Stimulated activated CD8-positive, alpha-beta memory T cell treated with anti-CD3 and anti-CD28 coated beads, Interleukin-2, amount 100 ng/mL, for 48 hours (primary cell): ENCODE measurements around the gene NFXL1.

Source experiments
- DNase-seq, 2 donors: peaks; one replicate each; pipeline ENCODE4 v3.0.0-alpha.2; 2020; ENCODE audit warnings: low read depth in 2 of 2

The NFXL1 gene

GRCh38 chr4:47891928-47892327 is 22.5 kb downstream of the NFXL1 start:
- DNase-seq = no peak

GRCh38 chr4:47882228-47882627 is 32.2 kb downstream of the NFXL1 start:
- DNase-seq = no peak

- no peak for DNase-seq
Measured at GRCh38 chr4:47879458-47879857, 34.9 kb downstream of the NFXL1 start.

GRCh38 chr4:47876784-47877546 is 37.4 kb downstream of the NFXL1 start:
- no peak for DNase-seq

- no peak for DNase-seq
Measured at GRCh38 chr4:47876310-47876709, 38.1 kb downstream of the NFXL1 start.

DNA sequence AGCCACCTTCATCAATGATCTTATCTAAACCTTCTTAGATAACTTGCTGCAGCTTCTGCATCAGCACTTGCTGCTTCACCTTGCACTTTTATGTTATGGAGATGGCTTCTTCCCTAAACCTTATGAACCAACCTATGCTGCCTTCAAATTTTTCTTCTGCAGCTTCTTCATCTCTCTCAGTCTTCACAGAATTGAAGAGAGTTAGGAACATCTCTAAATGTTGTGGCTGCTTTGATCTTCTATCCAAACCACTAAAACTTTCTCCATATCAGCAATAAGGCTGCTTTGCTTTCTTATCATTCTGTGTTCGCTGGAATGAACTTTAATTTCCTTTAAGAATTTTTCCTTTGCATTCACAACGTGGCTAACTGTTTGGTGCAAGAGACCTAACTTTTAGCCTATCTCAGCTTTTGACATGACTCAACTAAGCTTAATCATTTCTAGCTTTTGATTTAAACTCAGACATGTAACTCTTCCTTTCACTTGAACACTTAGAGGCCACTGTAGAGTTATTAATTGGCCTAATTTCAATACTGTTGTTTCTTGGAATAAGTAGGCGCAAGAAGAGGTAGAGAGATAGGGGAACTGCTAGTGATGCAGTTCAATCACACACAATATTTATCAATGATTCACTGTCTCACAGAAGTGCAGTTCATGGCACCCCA is 40.4 kb downstream of the NFXL1 start:
- no peak for DNase-seq

DNA sequence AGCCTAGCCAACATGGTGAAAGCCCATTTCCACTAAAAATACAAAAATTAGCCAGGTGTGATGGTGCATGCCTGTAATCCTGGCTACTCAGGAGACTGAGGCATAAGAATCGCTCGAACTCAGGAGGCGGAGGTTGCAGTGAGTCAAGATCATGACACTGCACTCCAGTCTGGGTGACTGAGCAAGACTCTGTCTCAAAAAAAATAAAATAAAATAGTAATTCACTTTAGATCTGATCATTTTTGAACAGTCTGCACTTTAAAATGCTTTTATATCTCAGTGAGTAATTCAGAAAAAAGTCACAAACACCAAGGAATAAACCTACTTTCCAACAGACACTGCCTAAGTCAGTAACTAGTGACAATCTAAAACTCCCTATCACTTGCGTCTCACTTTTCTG is 50.9 kb downstream of the NFXL1 start:
- no peak for DNase-seq

DNA sequence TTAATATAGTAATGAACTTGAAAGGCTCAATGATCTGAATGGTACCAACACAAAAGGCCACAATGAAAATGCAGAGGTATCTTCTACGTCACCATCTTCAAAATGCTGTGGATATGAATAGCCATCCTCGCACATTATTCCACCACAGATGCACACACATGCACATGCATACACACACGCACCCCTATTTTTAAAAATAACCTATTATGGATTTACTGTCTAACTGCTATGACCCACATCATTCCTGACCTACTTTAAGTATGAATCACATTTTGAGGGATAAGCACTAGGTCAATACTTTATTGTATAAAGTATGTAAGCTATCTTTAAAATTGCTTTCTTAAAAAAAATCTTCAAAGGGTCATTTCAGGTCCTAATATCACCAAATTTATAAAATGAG is 52.1 kb downstream of the NFXL1 start:
- no peak for DNase-seq

- DNase-seq = no peak
Measured at GRCh38 chr4:47860305-47860704, 54.1 kb downstream of the NFXL1 start.

- DNase-seq = no peak
Measured at GRCh38 chr4:47858006-47858405, 56.4 kb downstream of the NFXL1 start.

GRCh38 chr4:47856713-47857112 is 57.7 kb downstream of the NFXL1 start:
- DNase-seq = no peak

GRCh38 chr4:47855350-47855749 is 59.0 kb downstream of the NFXL1 start:
- DNase-seq = no peak

DNA sequence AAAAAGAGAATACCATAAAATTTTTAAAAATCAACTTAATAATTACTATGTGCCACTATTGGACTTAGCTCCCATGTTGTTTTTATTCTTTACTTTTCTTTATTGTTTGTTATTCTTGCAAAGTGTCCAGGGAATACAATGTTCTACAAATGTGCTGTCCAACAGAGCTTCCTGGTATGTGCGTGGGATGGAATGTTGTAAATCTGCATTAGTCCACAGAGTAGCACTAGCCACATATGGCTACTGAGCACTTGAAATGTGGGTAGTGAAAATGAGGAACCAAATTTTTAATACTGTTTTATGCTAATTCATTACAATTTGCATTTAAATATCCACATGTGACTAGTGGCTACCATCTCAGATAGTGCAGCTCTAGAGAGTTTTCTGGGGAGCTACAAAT is 62.2 kb downstream of the NFXL1 start:
- no peak for DNase-seq

DNA sequence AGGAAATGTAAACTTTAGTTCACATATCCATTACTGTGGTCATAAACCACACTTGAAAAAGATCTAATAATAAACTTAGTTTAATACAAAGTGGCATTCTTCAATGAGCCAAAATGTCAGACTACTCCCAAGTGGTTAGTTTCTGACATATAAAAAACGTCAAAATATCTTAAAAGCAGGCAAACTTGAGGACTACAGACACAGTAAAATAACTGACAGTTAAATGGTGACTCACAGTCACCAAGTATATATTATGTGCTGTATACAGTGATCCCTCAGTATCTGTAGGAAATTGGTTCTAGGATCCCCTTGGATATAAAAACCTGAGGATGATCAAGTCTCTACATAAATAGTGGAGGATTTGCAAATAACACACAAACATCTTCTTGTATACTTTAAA is 64.9 kb downstream of the NFXL1 start:
- DNase-seq = no peak

DNA sequence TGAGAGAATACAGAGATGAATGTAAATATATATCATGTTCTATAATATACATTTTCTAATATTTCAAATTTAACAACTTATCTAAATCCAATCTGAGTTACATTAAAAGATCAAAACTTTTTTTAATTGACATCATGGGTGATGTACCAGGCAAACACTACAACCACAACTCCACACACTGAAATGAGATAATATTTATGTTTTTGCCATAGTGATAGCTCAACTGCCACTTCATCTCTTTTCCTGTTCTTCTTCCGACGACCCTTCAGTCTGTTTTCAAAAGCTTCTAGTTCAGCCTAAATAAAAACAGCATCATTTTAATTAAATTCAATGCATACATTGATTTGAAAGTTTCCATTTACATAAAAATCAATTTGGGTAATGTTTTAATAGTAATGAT is 66.3 kb downstream of the NFXL1 start:
- DNase-seq = no peak

GRCh38 chr4:47842985-47843384 is 71.4 kb downstream of the NFXL1 start:
- DNase-seq = no peak

DNA sequence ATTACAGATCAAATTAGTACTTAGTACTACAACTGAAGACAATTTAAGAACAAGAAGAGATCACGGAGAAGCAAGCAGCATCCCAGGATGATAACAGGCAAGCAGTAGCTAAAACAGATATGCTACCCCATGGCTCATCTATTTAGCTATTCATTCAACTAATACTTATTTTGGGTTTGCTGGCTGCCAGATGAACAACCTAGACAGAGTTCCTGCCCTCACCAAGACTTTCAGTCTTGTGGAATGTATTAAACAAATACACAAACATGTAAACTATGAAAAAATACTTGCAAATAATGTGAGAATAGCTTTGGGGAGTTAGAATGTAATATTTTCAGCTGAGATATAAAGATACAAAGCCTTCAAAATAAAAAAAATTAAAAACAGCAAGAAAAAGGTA is 74.1 kb downstream of the NFXL1 start:
- DNase-seq = no peak

- peak in 1 of 2 donors; percentile 43 for DNase-seq
Measured at GRCh38 chr4:47839259-47839658, 75.1 kb downstream of the NFXL1 start.

DNA sequence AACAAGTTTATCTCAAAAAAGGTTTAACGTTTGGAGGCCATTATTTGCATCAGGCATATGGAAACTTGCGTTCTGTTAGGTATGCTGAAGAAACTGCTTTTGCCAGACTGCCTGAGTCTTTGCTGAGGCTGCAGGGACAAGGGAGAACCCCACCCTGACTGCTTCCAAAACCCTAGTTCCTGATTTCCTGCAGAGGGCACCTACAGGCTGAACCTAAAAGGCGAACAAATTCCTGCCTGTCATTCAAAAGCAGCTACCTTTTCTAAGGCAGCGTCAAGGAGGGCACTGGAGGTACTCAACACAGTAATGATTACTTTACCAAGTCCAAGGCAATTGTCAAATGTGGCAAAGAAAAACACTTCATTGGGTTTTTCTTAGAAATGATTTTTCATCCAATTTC is 75.9 kb downstream of the NFXL1 start:
- DNase-seq = no peak

DNA sequence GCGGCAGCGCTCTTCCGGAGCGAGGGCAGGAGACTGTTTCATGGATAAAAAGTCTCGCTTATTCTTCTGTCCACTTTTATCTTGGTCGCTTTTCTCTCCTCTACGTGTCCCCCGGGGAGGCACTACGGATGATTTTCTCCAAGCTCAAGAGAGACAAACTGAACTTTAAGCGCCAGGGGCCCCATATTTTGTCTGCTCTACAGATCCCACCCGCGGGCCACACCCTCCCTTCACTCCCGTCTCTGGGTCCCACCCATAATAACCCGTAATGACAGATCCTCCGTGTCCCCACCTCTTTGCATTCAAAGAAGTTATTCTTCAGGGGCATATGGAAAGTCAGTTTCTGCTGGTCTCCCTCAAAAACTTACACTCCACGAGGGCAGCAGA is 76.5 kb downstream of the NFXL1 start, which contains the start of gene CORIN:
CORIN (minus strand) TSS at position 160 of the 387 bp plus-strand sequence; CDS start at position 42, 118 bp downstream.
- DNase-seq = no peak

DNA sequence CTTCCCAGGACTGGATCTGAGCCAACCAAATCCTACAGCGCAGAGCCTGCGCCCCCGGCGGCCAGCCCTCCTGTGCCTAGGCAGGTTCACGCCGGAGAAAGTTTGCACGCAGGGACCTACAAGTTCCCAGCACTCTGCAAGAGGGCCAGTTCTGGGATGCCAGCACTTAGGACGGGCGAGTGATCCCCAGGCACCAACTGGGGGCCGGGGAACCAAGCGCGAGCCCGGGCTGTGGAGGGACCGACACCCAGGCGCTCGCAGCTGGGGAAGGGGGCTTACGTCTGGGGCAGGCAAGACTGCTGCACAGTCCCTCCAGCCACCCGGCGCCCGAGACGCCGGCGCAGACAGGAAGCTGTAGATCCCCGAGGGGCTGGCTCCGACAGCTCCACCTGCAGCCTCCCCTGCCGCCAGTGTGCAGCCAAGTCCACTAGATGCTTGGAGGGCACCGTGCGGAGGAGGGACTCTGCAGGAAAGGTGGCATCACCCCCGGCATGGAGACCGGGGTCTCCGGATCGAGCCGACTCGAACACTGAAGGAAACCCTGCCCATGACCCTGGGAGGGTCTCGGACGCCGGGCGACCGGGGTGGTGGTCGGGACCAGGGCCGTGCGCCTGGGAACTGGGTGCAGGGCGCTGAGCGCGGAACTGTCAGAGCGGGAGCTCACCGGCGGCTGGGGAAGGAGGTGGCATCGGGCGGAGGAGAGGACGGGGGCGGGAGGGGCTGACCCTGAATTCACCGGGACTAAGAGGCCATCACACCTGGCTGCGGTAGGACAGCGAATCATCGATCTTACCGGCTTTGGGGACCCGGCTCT is 77.1 kb downstream of the NFXL1 start:
- DNase-seq = peak; percentile 26 to 37

DNA sequence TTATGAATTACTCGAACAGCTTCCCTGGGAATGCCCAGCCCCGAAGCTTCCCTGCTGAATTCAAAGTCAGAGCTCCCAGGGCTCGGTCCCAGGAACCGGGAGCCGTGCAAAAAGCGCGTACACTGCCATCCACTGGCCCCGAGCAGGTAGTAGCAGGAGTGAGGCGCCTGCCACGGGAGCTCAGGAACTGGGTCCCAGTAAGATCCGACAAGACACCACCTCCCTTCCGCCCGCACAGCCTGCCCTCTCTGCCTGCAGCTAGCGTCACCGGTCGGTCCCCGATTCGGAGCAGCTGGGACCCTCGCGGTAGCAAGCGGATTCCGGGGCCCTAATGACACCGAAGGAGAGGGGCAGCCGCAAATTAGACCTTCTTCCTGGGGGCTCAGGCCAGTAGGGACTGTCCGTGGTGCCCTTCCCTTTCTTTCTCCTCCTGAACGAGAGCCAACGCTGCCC is 77.7 kb downstream of the NFXL1 start:
- peak; percentile 45 to 57 for DNase-seq
